IMR-90 (cell line): ENCODE measurements around the gene ROBO2. TPM values are rescaled to one million over a fixed set of nuclear protein-coding genes. Genes with fewer than 3 reads are reported as not detected.

Experiments
- ATAC-seq: fragments of 200-7000 bp; cut with Tn5 transposase; 2 replicates; pipeline ENCODE4 v1.9.1; 2020; ENCODE audit warnings: low read depth, mild to moderate bottlenecking, moderate library complexity
- BruUV-seq: library from RNA; stranded (reverse); fragments of 400-500 nt; replicated peaks from 2 replicates; lab custom pipeline; 2021; lab: Mats Ljungman, UMichigan
- CTCF ChIA-PET: fragments of 300-600 bp; formaldehyde crosslinking; extraction: SDS; loops from one replicate; lab custom pipeline; 2021; ENCODE audit warnings: antibody characterized with exemption; lab: Yijun Ruan, JAX
- POLR2A ChIA-PET: fragments of 300-600 bp; sonication (Branson Sonifier 250); formaldehyde crosslinking; loops from one replicate; lab custom pipeline; 2022; ENCODE audit warnings: antibody characterized with exemption; ENCODE audit not compliant: unreplicated experiment; lab: Charles Lee
- DNase-seq: peaks from one replicate; pipeline ENCODE4 v3.0.0; 2013
- H2AFZ ChIP-seq: replicated peaks from 2 replicates; pipeline ENCODE3; 2013; ENCODE audit warnings: low read length, mild to moderate bottlenecking; ENCODE audit not compliant: poor library complexity
- H2AK5ac ChIP-seq: 2 replicates; pipeline ENCODE4 v1.6.1; 2013; ENCODE audit warnings: low read depth, low read length, inconsistent platforms
- H2AK9ac ChIP-seq: replicated peaks from 2 replicates; pipeline ENCODE3; 2013; ENCODE audit warnings: mild to moderate bottlenecking, low read depth, low read length, moderate library complexity; ENCODE audit not compliant: poor library complexity
- H2BK120ac ChIP-seq: 2 replicates; pipeline ENCODE4 v1.6.1; 2013; ENCODE audit warnings: low read depth, low read length, inconsistent platforms
- H2BK15ac ChIP-seq: 3 replicates; pipeline ENCODE4 v1.6.1; 2013; ENCODE audit warnings: low read depth, low read length, inconsistent platforms
- H2BK20ac ChIP-seq: 2 replicates; pipeline ENCODE4 v1.6.1; 2013; ENCODE audit warnings: low read depth, mild to moderate bottlenecking, inconsistent platforms, low read length, moderate library complexity
- H2BK5ac ChIP-seq: 2 replicates; pipeline ENCODE4 v1.6.1; 2013; ENCODE audit warnings: mild to moderate bottlenecking, low read depth, low read length, inconsistent platforms; ENCODE audit not compliant: poor library complexity, severe bottlenecking
- H3K14ac ChIP-seq: replicated peaks from 2 replicates; pipeline ENCODE4 v1.6.1; 2013; ENCODE audit warnings: low read depth, low read length, inconsistent platforms
- H3K18ac ChIP-seq: 2 replicates; pipeline ENCODE4 v1.6.1; 2013; ENCODE audit warnings: low read depth, low read length, control low read depth
- H3K23ac ChIP-seq: 2 replicates; pipeline ENCODE4 v1.6.1; 2013; ENCODE audit warnings: low read depth, low read length, inconsistent platforms
- H3K27ac ChIP-seq: 2 replicates; pipeline ENCODE4 v1.5.1; 2013; ENCODE audit warnings: mild to moderate bottlenecking, control low read depth, low read length; ENCODE audit not compliant: insufficient read depth
- H3K27me3 ChIP-seq: 2 replicates; pipeline ENCODE4 v1.6.1; 2013; ENCODE audit warnings: low read length; ENCODE audit not compliant: control insufficient read depth, insufficient read depth
- H3K36me3 ChIP-seq: 2 replicates; pipeline ENCODE4 v1.6.1; 2013; ENCODE audit warnings: low read length, mixed read lengths; ENCODE audit not compliant: control insufficient read depth, insufficient read depth
- H3K4ac ChIP-seq: 2 replicates; pipeline ENCODE4 v1.6.1; 2013; ENCODE audit warnings: low read depth, low read length, inconsistent platforms
- H3K4me1 ChIP-seq: 2 replicates; pipeline ENCODE4 v1.6.1; 2013; ENCODE audit warnings: low read length, mixed read lengths; ENCODE audit not compliant: control insufficient read depth, insufficient read depth
- H3K4me2 ChIP-seq: 2 replicates; pipeline ENCODE4 v1.6.1; 2013; ENCODE audit warnings: low read depth, mild to moderate bottlenecking, control low read depth, low read length, moderate library complexity
- H3K4me3 ChIP-seq: 2 replicates; pipeline ENCODE4 v1.5.1; 2013; ENCODE audit warnings: low read depth, mild to moderate bottlenecking, control low read depth, low read length, moderate library complexity; ENCODE audit not compliant: insufficient read depth
- H3K56ac ChIP-seq: 2 replicates; pipeline ENCODE4 v1.6.1; 2013; ENCODE audit warnings: low read length, inconsistent platforms; ENCODE audit not compliant: insufficient read depth; ENCODE audit errors: extremely low read depth
- H3K79me1 ChIP-seq, 2 experiments: 2 replicates each; pipeline ENCODE4 v1.6.1; 2013; ENCODE audit warnings: low read length in 2 of 2, inconsistent platforms in 1 of 2, low read depth in 1 of 2
- H3K9ac ChIP-seq: 2 replicates; pipeline ENCODE4 v1.6.1; 2013; ENCODE audit warnings: low read depth, low read length, control low read depth
- H3K9me1 ChIP-seq: 2 replicates; pipeline ENCODE4 v1.6.1; 2013; ENCODE audit warnings: low read length, inconsistent platforms; ENCODE audit not compliant: insufficient read depth
- H3K9me3 ChIP-seq: 2 replicates; pipeline ENCODE4 v1.6.1; 2013; ENCODE audit warnings: low read length; ENCODE audit not compliant: control insufficient read depth, insufficient read depth
- H4K20me1 ChIP-seq: 2 replicates; pipeline ENCODE4 v1.6.1; 2013; ENCODE audit warnings: low read length, inconsistent platforms; ENCODE audit not compliant: insufficient read depth
- H4K5ac ChIP-seq: 2 replicates; pipeline ENCODE4 v1.6.1; 2013; ENCODE audit warnings: mild to moderate bottlenecking, low read depth, low read length, control low read depth
- H4K8ac ChIP-seq, 2 experiments: 2 replicates each; pipeline ENCODE4 v1.6.1; 2013; ENCODE audit warnings: low read depth in 2 of 2, low read length in 2 of 2, control low read depth in 1 of 2, inconsistent platforms in 1 of 2
- H4K91ac ChIP-seq: 2 replicates; pipeline ENCODE4 v1.6.1; 2013; ENCODE audit warnings: low read depth, low read length, inconsistent platforms; ENCODE audit not compliant: insufficient read depth
- BHLHE40 ChIP-seq: fragments of 150-350 bp; IDR thresholded peaks from 2 replicates; pipeline ENCODE4 v1.6.1; 2016; ENCODE audit warnings: mild to moderate bottlenecking, low read depth, low read length
- CEBPB ChIP-seq: IDR thresholded peaks from 2 replicates; pipeline ENCODE4 v1.6.1; 2012; ENCODE audit warnings: low read depth, low read length, improper control_type of control experiment
- CHD1 ChIP-seq: IDR thresholded peaks from 2 replicates; pipeline ENCODE4 v1.6.1; 2012; ENCODE audit warnings: low read depth, low read length, improper control_type of control experiment
- ELK1 ChIP-seq: fragments of 150-350 bp; IDR thresholded peaks from 2 replicates; pipeline ENCODE4 v1.6.1; 2016; ENCODE audit warnings: low read depth, mild to moderate bottlenecking, low read length, moderate library complexity, borderline replicate concordance
- FOS ChIP-seq: fragments of 150-350 bp; IDR thresholded peaks from 2 replicates; pipeline ENCODE4 v1.6.1; 2016; ENCODE audit warnings: low read depth, low read length
- MAFK ChIP-seq: IDR thresholded peaks from 2 replicates; pipeline ENCODE4 v1.6.1; 2012; ENCODE audit warnings: low read depth, low read length, improper control_type of control experiment
- MAZ ChIP-seq: IDR thresholded peaks from 2 replicates; pipeline ENCODE4 v1.6.1; 2012; ENCODE audit warnings: low read depth, mild to moderate bottlenecking, low read length, improper control_type of control experiment, moderate library complexity, borderline replicate concordance
- MXI1 ChIP-seq: IDR thresholded peaks from 2 replicates; pipeline ENCODE4 v1.6.1; 2012; ENCODE audit warnings: low read depth, mild to moderate bottlenecking, low read length, moderate library complexity, borderline replicate concordance
- NFE2L2 ChIP-seq: fragments of 150-350 bp; IDR thresholded peaks from 2 replicates; pipeline ENCODE4 v1.6.1; 2016; ENCODE audit warnings: low read depth, mild to moderate bottlenecking, low read length
- POLR2A ChIP-seq: IDR thresholded peaks from 2 replicates; pipeline ENCODE4 v1.6.1; 2012; ENCODE audit warnings: mild to moderate bottlenecking, low read depth, low read length
- RAD21 ChIP-seq: IDR thresholded peaks from 2 replicates; pipeline ENCODE4 v1.6.1; 2012; ENCODE audit warnings: low read length, improper control_type of control experiment
- RCOR1 ChIP-seq: IDR thresholded peaks from 2 replicates; pipeline ENCODE4 v1.6.1; 2012; ENCODE audit warnings: mild to moderate bottlenecking, low read length, improper control_type of control experiment; ENCODE audit not compliant: insufficient replicate concordance
- RFX5 ChIP-seq: IDR thresholded peaks from 2 replicates; pipeline ENCODE4 v1.8.0; 2012; ENCODE audit warnings: low read depth, mild to moderate bottlenecking, low read length, moderate library complexity
- SMC3 ChIP-seq: fragments of 150-350 bp; IDR thresholded peaks from 2 replicates; pipeline ENCODE4 v1.6.1; 2016; ENCODE audit warnings: low read depth, mild to moderate bottlenecking, antibody characterized with exemption, low read length, moderate library complexity
- WGBS, 2 experiments: methylation state at CpG; one replicate each; pipeline versions ENCODE4 v1.1.5 to v1.1.7; 2013; ENCODE audit warnings: missing lambda C conversion rate in 2 of 2; ENCODE audit not compliant: insufficient read length in 1 of 2; ENCODE audit errors: extremely low coverage in 2 of 2; 5-methylcytosine and 5-hydroxymethylcytosine counted together
- dilution Hi-C: fragments of 300-500 bp; cut with HindIII; formaldehyde crosslinking; loops from one replicate; pipeline ENCODE4 v1.14.3; 2018; ENCODE audit warnings: low sequenced_read_pairs; ENCODE audit not compliant: unreplicated experiment
- in situ Hi-C: fragments of 300-500 bp; cut with MboI; formaldehyde crosslinking; loops from 3 replicates; pipeline ENCODE4 v1.14.3; 2019; ENCODE audit warnings: low sequenced_read_pairs, inconsistent platforms, mixed read lengths
- intact Hi-C: fragments of 100-400 bp; cut with micrococcal nuclease; formaldehyde crosslinking; loops from 2 replicates; pipeline ENCODE4 v1.10.0; 2022
- polyA plus RNA-seq, 3 experiments: library from polyadenylated mRNA; depleted of rRNA; stranded (reverse); fragments of >200 nt; gene quantifications; 2 replicates each; pipeline ENCODE4 v1.2.3, GENCODE V29; 2012; ENCODE audit warnings: low replicate concordance in 1 of 3
- total RNA-seq: library from RNA; depleted of rRNA; stranded (reverse); fragments of >200 nt; gene quantifications from 2 replicates; pipeline ENCODE4 v1.2.3, GENCODE V29; 2012
- TF ChIP-seq, protein P1 (sequence below): conservative IDR thresholded peaks from 2 replicates; pipeline ENCODE4 v1.5.1; 2012; ENCODE audit warnings: mild to moderate bottlenecking, low read depth, low read length, improper control_type of control experiment

Gene ROBO2
- total and polyA plus RNA-seq, 2 of the 4 experiments (the other 2 are of a cell fraction): 9.3 to 14.5 TPM

DNA sequence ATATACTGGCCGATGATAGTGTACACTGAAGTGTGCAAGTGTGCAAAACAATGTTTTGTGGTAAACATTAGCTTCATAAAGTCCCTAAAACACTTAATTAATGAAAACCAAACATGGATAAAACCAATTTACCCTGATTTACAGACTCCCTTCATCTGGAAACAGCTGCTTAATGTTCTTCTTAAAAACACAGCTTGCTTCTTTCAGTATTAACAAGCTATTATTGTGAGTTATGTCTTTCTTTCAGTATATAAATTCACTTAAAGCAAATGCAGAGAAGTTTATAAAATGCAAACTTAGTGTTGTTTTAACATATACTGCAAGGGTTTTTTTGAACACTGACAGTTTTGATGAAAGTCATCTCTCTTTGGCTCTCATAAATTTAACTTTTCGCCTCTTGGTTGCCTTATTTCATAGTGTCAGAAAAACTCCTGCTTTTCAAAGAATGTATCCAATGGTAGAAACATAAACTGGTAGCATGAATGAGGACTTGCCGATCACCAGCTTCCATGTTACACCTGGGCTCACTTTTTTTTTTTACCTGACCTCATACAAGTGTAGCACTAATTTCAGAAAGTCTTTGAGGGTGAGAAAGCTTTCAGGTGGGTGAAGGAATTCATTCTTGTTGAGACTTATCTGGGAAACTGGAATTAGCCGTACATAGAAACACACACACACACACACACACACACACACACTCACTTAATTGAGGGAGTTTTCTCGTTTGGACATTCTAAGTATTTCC is 532.2 kb downstream of the ROBO2 start:
- dilution Hi-C loops: no loop called here
- TF ChIP-seq, protein P1, sequence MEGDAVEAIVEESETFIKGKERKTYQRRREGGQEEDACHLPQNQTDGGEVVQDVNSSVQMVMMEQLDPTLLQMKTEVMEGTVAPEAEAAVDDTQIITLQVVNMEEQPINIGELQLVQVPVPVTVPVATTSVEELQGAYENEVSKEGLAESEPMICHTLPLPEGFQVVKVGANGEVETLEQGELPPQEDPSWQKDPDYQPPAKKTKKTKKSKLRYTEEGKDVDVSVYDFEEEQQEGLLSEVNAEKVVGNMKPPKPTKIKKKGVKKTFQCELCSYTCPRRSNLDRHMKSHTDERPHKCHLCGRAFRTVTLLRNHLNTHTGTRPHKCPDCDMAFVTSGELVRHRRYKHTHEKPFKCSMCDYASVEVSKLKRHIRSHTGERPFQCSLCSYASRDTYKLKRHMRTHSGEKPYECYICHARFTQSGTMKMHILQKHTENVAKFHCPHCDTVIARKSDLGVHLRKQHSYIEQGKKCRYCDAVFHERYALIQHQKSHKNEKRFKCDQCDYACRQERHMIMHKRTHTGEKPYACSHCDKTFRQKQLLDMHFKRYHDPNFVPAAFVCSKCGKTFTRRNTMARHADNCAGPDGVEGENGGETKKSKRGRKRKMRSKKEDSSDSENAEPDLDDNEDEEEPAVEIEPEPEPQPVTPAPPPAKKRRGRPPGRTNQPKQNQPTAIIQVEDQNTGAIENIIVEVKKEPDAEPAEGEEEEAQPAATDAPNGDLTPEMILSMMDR: no peak
- no peak for TF ChIP-seq RCOR1
- no peak for TF ChIP-seq NFE2L2
- TF ChIP-seq CHD1: no peak
- TF ChIP-seq MAZ: no peak
- TF ChIP-seq MXI1: no peak
- TF ChIP-seq POLR2A: no peak
- TF ChIP-seq SMC3: no peak
- no peak for TF ChIP-seq RFX5
- no peak for TF ChIP-seq MAFK
- TF ChIP-seq CEBPB: no peak
- no peak for TF ChIP-seq ELK1
- no peak for TF ChIP-seq FOS
- TF ChIP-seq RAD21: no peak
- no peak for TF ChIP-seq BHLHE40

More for the DNA sequence above, 532.2 kb downstream of the ROBO2 start:
- no peak overlapping the region for H3K4me3 ChIP-seq
- intact Hi-C loops: no loop called here
- no peaks in the 10 kb centered on the region for H3K9me1 ChIP-seq
- in situ Hi-C loops: no loop called here
- H3K79me1 ChIP-seq: no peaks in the 10 kb centered on the region
- CTCF ChIA-PET: interaction anchor here (1.6 kb wide), 1 partner anchor 15 kb away, joined by 3 read pairs; no protein-coding TSS in a partner anchor
- H3K4ac ChIP-seq: no peak overlapping the region
- H3K18ac ChIP-seq: no peak overlapping the region
- H4K5ac ChIP-seq: no peak overlapping the region
- no peaks in the 10 kb centered on the region for H3K36me3 ChIP-seq
- no peak overlapping the region for H3K27ac ChIP-seq
- ATAC-seq (no peak), DNase-seq (no peak)
- no peak overlapping the region for H3K4me2 ChIP-seq
- POLR2A ChIA-PET: interaction anchor here (0.6 kb wide), 1 partner anchor 273 kb away, joined by 4 read pairs; no protein-coding TSS in a partner anchor
- no peak overlapping the region for H2BK20ac ChIP-seq
- H3K23ac ChIP-seq: no peak overlapping the region
- H3K27me3 ChIP-seq: no peaks in the 10 kb centered on the region
- no peak overlapping the region for H3K56ac ChIP-seq
- H2BK15ac ChIP-seq: no peak overlapping the region
- H3K9ac ChIP-seq: no peak overlapping the region
- no peak overlapping the region for H4K8ac ChIP-seq
- H2AK9ac ChIP-seq: no peak overlapping the region
- no CpG with 5 or more reads among the region's 5 CpGs for WGBS, 2 experiments
- H2BK5ac ChIP-seq: no peak overlapping the region
- H4K91ac ChIP-seq: no peak overlapping the region
- H3K4me1 ChIP-seq: no peaks in the 10 kb centered on the region
- no peaks in the 10 kb centered on the region for H3K9me3 ChIP-seq
- H2AFZ ChIP-seq: no peak overlapping the region
- H4K20me1 ChIP-seq: no peaks in the 10 kb centered on the region
- H3K14ac ChIP-seq: no peak overlapping the region
- H2AK5ac ChIP-seq: no peak overlapping the region
- BruUV-seq: no TSS peak
- H2BK120ac ChIP-seq: no peak overlapping the region
